T-helper 2 cell treated with Interferon-gamma antibody and Interleukin-4, amounts not matched to agents 5 μg/mL and 100 μg/mL, for 36 hours (primary cell): ENCODE data around the gene METTL16.

ENCODE experiments used
- DNase-seq: peaks from one replicate; pipeline ENCODE4 v3.0.0; 2021; ENCODE audit warnings: low spot score
- H3K27ac Mint-ChIP-seq: one replicate; pipeline ENCODE4 v1.8.0; 2021; ENCODE audit warnings: mild to moderate bottlenecking, mixed read lengths
- H3K27me3 Mint-ChIP-seq: one replicate; pipeline ENCODE4 v1.8.0; 2021; ENCODE audit warnings: low read depth, mixed read lengths
- H3K36me3 Mint-ChIP-seq: one replicate; pipeline ENCODE4 v1.8.0; 2021; ENCODE audit warnings: low read depth, mixed read lengths
- H3K4me1 Mint-ChIP-seq: one replicate; pipeline ENCODE4 v1.8.0; 2021; ENCODE audit warnings: low read depth, mixed read lengths
- H3K4me3 Mint-ChIP-seq: one replicate; pipeline ENCODE4 v1.8.0; 2022; ENCODE audit warnings: mild to moderate bottlenecking, moderate library complexity, mixed read lengths
- H3K9me3 Mint-ChIP-seq: one replicate; pipeline ENCODE4 v1.8.0; 2021; ENCODE audit warnings: mixed read lengths

Gene METTL16

GRCh38 chr17:2388020-2388682 lies 123.5 kb downstream of the METTL16 start:
- DNase-seq: no peak
- Mint-ChIP-seq H3K4me3 (no peak overlapping the region), H3K27ac (no peak overlapping the region), H3K4me1 (peaks cover 20% of the 10 kb centered on the region), H3K9me3 (no peaks in the 10 kb centered on the region), H3K27me3 (no peaks in the 10 kb centered on the region), H3K36me3 (peaks cover 18% of the 10 kb centered on the region)

- H3K36me3 Mint-ChIP-seq: peaks cover 18% of the 10 kb centered on the region
- no peak overlapping the region for H3K4me3 Mint-ChIP-seq
- H3K9me3 Mint-ChIP-seq: no peaks in the 10 kb centered on the region
- H3K27ac Mint-ChIP-seq: no peak overlapping the region
- peaks cover 20% of the 10 kb centered on the region for H3K4me1 Mint-ChIP-seq
- DNase-seq: no peak
- no peaks in the 10 kb centered on the region for H3K27me3 Mint-ChIP-seq
Observed at GRCh38 chr17:2387086-2388019, 124.3 kb downstream of the METTL16 start.

GRCh38 chr17:2386400-2387085 lies 125.1 kb downstream of the METTL16 start:
- Mint-ChIP-seq H3K4me3 (no peak overlapping the region), H3K4me1 (peaks cover 11% of the 10 kb centered on the region), H3K27ac (no peak overlapping the region), H3K36me3 (peaks cover 12% of the 10 kb centered on the region), H3K9me3 (no peaks in the 10 kb centered on the region), H3K27me3 (no peaks in the 10 kb centered on the region)
- DNase-seq: no peak

GRCh38 chr17:2385240-2386210 lies 126.2 kb downstream of the METTL16 start:
- Mint-ChIP-seq H3K27me3 (no peaks in the 10 kb centered on the region), H3K27ac (no peak overlapping the region), H3K36me3 (peaks cover 14% of the 10 kb centered on the region), H3K9me3 (no peaks in the 10 kb centered on the region), H3K4me3 (no peak overlapping the region), H3K4me1 (peaks cover 8% of the 10 kb centered on the region)
- DNase-seq: no peak

- H3K4me3 Mint-ChIP-seq: no peak overlapping the region
Observed at GRCh38 chr17:2384439-2385127, 127.1 kb downstream of the METTL16 start.

GRCh38 chr17:2383628-2384167 lies 128.0 kb downstream of the METTL16 start:
- H3K36me3 Mint-ChIP-seq: peaks cover 11% of the 10 kb centered on the region
- no peaks in the 10 kb centered on the region for H3K9me3 Mint-ChIP-seq
- peaks cover under 1% of the 10 kb centered on the region for H3K4me1 Mint-ChIP-seq
- DNase-seq: no peak
- no peak overlapping the region for H3K4me3 Mint-ChIP-seq
- no peak overlapping the region for H3K27ac Mint-ChIP-seq
- no peaks in the 10 kb centered on the region for H3K27me3 Mint-ChIP-seq

More at GRCh38 chr17:2384439-2385127, 127.1 kb downstream of the METTL16 start:
- Mint-ChIP-seq H3K36me3 (peaks cover 14% of the 10 kb centered on the region), H3K27me3 (no peaks in the 10 kb centered on the region), H3K27ac (no peak overlapping the region), H3K9me3 (no peaks in the 10 kb centered on the region), H3K4me1 (peaks cover 7% of the 10 kb centered on the region)
- DNase-seq: no peak

- H3K4me3 Mint-ChIP-seq: no peak overlapping the region
- no peaks in the 10 kb centered on the region for H3K4me1 Mint-ChIP-seq
- H3K27me3 Mint-ChIP-seq: no peaks in the 10 kb centered on the region
- no peak for DNase-seq
- no peak overlapping the region for H3K27ac Mint-ChIP-seq
- H3K9me3 Mint-ChIP-seq: no peaks in the 10 kb centered on the region
- peaks cover 5% of the 10 kb centered on the region for H3K36me3 Mint-ChIP-seq
Observed at GRCh38 chr17:2380950-2381649, 130.6 kb downstream of the METTL16 start.

GRCh38 chr17:2380226-2380922 lies 131.3 kb downstream of the METTL16 start:
- no peaks in the 10 kb centered on the region for H3K9me3 Mint-ChIP-seq
- no peaks in the 10 kb centered on the region for H3K27me3 Mint-ChIP-seq
- DNase-seq: no peak
- H3K27ac Mint-ChIP-seq: no peak overlapping the region
- H3K4me1 Mint-ChIP-seq: no peaks in the 10 kb centered on the region
- peaks cover 5% of the 10 kb centered on the region for H3K36me3 Mint-ChIP-seq
- H3K4me3 Mint-ChIP-seq: no peak overlapping the region

- Mint-ChIP-seq H3K4me1 (no peaks in the 10 kb centered on the region), H3K27me3 (no peaks in the 10 kb centered on the region), H3K9me3 (no peaks in the 10 kb centered on the region), H3K27ac (no peak overlapping the region), H3K36me3 (peaks cover 5% of the 10 kb centered on the region), H3K4me3 (no peak overlapping the region)
- DNase-seq: no peak
Observed at GRCh38 chr17:2379489-2380225, 132.0 kb downstream of the METTL16 start.

GRCh38 chr17:2378905-2379304 lies 132.8 kb downstream of the METTL16 start:
- H3K9me3 Mint-ChIP-seq: no peaks in the 10 kb centered on the region
- no peaks in the 10 kb centered on the region for H3K27me3 Mint-ChIP-seq
- no peak overlapping the region for H3K4me3 Mint-ChIP-seq
- H3K36me3 Mint-ChIP-seq: peaks cover 5% of the 10 kb centered on the region
- H3K4me1 Mint-ChIP-seq: no peaks in the 10 kb centered on the region
- no peak for DNase-seq
- H3K27ac Mint-ChIP-seq: no peak overlapping the region

GRCh38 chr17:2377659-2378058 lies 134.0 kb downstream of the METTL16 start:
- peaks cover 5% of the 10 kb centered on the region for H3K36me3 Mint-ChIP-seq
- H3K27ac Mint-ChIP-seq: no peak overlapping the region
- no peaks in the 10 kb centered on the region for H3K9me3 Mint-ChIP-seq
- no peak overlapping the region for H3K4me3 Mint-ChIP-seq
- H3K4me1 Mint-ChIP-seq: no peaks in the 10 kb centered on the region
- no peak for DNase-seq
- H3K27me3 Mint-ChIP-seq: no peaks in the 10 kb centered on the region
